Activated CD8-positive, alpha-beta memory T cell treated with anti-CD3 and anti-CD28 coated beads for 48 hours (primary cell): ENCODE results near the gene RFC3.
"Not testable (repeated sequence)": the region's sequence is repeated elsewhere in the genome, so short reads cannot be mapped to it uniquely, and the experiment has no call there.

Source experiments
- DNase-seq, 3 experiments: peaks; one replicate each; pipeline ENCODE4 v3.0.0-alpha.2; 2020; ENCODE audit warnings: low read depth in 2 of 3, low spot score in 2 of 3

The RFC3 gene

DNA sequence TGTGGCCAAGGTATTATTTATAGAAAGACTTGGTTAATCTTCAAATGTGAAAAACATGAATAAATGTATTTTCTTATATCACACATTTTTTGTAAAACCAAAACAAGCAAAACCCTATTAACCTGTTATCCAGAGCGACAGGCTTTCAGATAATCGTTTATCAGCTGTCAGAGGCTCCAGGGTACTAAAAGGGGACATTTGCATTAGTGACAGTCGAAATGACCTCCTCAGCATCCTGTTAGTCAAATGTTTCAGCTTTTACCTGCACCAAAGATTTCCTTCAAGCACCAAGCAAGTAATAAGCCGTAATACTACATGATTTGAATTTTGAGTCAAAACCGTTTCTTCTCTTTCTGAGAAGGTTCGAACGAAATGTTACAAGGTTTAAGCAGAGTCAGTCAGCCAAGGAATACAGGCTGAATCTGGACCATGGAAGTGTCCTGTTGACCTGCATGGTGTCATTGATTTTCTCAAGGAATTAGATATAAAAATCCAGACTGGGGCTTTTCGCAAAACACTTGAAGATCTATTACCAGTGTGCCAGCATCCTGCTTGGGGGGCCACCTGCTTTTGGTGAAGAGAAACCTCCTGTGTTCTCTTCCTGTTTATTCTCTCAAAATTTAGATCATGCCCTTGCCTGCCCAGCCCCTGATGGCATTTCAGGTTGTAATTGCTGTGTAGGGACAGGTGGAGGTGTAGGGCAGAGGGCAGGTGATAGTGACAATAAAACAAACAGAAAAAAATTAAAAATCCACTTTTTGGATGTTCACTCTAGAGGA, 11.3 kb upstream of the RFC3 start:
- no peak for DNase-seq

- not testable (repeated sequence) for DNase-seq
Measured at GRCh38 chr13:33812829-33813228, 5.1 kb upstream of the RFC3 start.

GRCh38 chr13:33815011-33815550, 2.9 kb upstream of the RFC3 start:
- no peak for DNase-seq

DNA sequence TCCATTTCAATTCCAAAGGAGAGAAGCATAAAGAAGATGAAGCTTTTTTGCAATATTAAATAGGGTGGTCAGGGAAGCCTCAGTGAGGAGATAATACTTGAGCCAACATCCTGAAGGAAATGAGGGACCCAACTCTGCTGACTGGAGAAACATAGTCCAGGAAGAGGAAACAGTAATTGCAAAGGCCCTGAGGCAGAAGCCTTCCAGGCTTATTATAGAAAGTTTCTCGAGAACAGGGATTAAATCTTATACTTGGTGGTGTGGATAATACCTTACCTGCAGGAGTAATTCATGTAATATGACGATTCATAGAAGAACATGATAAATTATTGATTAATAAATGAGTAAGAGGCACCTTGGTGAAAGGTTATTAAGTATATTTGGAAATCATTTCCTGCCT, 1.0 kb upstream of the RFC3 start:
- DNase-seq = no peak

GRCh38 chr13:33817513-33817900, 442 bp upstream of the RFC3 start:
- no peak for DNase-seq

DNA sequence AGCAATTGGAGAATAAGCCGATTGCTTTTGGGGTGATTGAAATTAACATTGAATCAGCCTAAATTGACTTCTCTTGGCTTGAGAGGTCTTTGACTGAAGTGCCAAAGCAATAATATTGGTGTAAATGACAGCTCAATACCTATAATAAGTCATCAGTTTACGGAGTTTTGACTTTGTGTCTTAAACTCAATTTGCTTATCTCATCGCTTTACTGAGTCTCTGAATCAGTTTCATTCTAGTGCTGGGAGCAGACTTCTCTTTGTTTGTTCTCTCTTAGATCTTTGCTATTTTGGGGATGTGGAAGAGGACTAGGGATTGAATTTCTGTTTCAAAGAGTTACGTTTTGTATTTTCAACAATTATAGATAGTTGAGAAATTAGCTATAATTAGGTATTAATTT, 7.1 kb downstream of the RFC3 start:
- DNase-seq = no peak

DNA sequence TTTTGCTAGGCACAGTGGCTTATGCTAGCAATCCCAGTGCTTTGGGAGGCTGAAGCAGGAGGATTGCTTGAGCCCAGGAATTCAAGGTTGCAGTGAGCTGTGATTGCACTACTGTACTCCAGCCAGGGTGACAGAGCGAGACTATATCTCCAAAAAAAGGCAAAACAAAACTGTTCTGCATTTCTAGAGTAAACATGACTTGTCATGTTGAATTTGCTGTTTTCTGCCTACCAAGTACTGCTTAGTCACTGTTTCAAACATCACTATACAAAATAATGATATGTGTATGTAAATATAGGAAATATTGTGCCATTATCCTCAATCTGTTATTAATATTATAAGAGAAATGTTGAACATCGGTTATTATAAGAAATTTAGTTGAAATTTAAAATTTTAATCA, 9.2 kb downstream of the RFC3 start:
- DNase-seq = no peak

DNA sequence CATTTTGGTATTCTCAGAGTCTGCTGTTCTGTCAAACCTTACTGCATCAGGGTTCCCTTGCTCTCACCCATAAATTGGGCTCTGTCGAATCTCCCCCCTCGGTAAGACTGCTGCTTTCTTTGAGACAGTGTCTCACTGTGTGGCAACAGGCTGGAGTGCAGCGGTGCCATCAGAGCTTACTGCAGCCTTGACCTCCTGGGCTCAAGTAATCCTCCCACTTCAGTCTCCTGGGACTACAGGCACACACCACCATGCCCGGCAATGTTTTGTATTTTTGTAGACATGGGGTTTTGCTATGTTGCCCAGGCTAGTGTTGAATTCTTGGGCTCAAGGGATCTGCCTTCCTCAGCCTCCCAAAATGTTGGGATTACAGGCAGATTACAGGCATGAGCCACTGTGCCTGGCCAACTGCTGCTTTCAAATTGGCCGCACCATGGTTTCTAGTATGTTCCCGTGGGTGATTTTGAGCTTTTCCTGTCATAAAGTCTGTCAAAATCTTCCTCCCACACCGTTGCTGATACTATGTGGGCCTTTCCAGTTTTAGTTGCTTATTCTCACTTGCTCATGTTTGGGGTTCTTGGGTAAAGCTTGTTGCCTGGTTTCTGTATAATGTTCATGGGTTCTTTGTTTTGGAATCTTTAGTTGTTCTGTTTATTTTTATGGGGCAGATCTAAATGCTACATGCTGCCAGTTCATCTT, 10.6 kb downstream of the RFC3 start:
- no peak for DNase-seq

- DNase-seq = no peak
Measured at GRCh38 chr13:33832872-33833271, 14.9 kb downstream of the RFC3 start.

DNA sequence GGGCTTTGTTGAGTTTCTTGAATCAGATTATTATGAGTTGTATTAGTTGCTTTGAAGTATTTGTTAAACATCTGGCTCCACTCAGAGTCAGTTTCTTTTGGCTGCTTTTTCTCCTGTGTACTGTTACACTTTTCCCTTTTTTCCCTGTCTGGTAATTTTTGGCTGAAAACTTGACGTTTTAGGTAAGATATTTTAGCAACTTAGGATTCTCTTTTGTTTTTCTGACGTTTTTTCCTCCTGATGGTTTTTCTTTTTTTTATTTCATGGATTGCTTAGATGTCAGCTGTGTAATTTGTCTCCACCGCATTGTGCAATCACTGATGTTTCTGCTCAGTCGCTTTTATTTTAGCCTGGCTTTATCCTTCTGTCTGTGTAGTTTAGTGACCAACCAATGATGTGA, 20.7 kb downstream of the RFC3 start:
- no peak for DNase-seq

DNA sequence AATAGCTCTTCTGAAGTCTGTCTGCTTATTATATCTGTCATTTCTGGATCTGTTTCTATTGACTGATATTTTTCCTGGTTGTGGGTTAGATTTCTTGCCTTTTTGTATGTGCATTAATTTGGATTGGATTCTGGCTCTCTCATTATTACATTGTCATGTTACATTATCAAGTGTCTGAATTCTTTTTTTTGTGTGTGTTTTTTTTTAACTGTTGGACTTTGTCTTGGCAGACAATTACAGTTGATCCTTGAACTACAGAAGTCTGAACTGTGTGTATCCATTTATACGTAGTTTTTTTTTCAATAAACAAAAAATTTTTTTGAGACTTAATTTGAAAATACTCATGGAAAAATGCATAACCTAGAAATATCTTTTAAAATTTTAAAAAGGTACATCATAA, 22.5 kb downstream of the RFC3 start:
- no peak for DNase-seq

- DNase-seq = no peak
Measured at GRCh38 chr13:33842207-33842606, 24.3 kb downstream of the RFC3 start.

DNA sequence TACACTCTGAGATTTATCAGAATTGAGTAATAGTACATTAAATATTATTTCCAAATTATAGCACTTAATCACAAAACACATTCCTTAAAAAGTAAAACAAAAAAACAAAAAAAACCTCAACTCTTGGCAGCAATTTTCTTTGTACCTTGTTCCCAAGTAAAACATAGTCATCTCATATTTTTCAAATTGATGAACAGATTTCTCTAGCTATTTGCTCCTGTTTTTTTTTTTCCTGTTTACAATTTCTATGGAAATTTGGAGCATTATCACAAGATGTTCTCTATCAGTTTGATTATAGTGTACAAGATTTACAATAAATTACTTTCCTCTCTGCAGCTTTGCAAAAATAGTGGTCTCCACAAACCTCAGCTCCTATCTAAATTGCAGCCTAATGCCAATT, 25.0 kb downstream of the RFC3 start:
- DNase-seq = no peak

DNA sequence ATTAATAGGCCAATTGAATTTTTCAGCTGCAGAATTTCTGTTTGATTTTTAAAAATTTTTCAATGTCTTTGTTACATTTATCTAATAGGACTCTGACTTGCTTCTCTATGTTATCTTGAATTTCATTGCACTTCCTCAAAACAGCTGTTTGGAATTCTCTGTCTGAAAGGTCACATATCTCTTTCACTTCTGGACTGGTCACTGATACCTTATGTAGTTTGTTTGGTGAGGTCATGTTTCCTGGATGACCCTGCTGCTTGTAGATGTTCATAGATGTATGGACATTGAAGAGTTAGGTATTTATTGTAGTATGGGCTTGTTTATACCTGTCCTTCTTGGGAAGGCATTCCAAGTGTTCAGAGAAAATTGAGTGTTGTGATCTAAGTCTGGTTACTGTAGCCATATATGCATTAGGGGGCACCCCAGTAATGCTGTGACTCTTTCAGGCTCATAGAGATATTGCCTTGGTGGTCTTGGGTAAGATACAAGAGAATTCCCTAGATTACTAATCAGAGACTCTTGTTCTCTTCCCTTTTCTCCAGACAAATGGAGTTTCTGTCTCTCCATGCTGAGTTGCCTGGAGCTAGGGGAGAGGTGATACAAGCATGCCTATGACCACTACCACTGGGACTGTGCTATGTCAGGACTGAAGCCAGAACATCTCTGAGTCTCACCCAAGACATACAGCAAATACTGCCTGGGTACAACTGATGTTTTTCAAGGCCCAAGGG, 27.8 kb downstream of the RFC3 start:
- DNase-seq = no peak

GRCh38 chr13:33846303-33847062, 28.5 kb downstream of the RFC3 start:
- no peak for DNase-seq

- no peak for DNase-seq
Measured at GRCh38 chr13:33849211-33849610, 31.3 kb downstream of the RFC3 start.

GRCh38 chr13:33855371-33855895, 37.5 kb downstream of the RFC3 start:
- DNase-seq = no peak

DNA sequence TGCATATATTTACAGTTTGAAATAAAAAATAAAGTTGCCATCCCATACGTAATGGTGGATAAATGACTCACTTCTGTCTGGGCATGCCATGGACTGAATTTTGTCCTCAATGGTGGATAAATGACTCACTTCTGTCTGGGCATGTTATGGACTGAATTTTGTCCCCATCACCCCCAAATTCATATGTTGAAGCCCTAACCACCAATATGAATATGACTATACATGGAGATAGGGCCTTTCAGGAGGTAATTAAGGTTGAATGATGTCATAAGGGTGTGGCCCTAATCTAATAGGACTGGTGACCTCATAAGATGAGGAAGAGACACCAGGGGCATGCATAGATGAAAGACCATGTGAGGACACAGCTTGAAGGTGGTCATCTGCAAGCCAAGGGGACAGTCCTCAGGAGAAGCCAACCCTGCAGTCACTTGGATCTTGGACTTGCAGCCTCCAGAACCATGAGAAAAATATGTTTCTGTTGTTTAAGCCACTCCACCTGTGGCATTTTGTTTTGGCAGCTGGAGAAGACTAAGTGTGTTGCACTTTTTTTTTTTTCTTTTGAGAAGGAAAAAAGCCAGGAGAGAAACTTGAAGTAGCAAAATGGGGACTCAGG, 41.8 kb downstream of the RFC3 start:
- no peak for DNase-seq

DNA sequence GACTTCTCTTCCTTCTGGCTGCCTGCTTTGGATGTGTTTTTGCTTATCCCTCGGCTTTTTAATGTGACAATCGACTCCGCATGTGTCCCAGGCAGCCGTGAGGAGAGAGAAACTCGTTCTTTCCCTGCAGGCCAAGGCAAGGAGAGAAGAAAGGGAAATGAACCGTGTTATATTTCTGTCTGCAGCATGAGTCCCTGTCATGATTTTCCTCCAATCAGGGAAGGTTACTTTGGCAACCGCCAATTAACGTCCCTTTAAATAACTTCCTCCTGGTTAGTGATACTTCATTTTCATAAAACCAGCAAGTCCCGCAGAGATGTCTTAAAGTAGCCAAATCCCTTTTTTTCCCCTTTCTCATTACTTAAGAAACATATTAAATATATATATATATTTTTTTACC, 42.6 kb downstream of the RFC3 start:
- DNase-seq = no peak

DNA sequence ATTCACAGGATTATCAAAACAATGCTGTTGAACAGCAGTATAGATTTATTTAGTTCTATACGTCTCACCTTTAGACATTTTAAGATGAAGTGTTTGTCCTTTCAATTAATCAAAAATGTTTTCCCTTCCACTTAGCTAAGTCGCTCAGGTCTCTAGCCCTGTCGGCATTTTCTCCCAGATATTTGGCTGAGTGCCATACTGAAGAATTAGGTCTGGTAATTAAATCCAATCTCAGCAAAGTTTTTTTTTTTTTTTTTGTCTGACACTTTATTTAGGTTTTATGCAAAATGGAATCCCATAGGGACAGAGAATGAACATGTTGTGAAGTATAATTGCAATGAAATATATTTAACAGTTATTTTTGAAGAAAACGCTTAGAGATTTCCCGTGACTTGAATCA, 44.1 kb downstream of the RFC3 start:
- DNase-seq = no peak
